B cell (primary cell): ENCODE results near the gene DNAAF1. TPM values are rescaled to one million over a fixed set of nuclear protein-coding genes. Genes with fewer than 3 reads are reported as not detected.
A peak's percentile ranks its signal among the peaks of the same experiment; 100 is the strongest.

Source experiments
- ATAC-seq: fragments of 200-7000 bp; cut with Tn5 transposase; one replicate; pipeline ENCODE4 v1.10.0; 2021; ENCODE audit warnings: low read depth, mild to moderate bottlenecking, moderate number of reproducible peaks, moderate library complexity
- CTCF ChIA-PET: fragments of 350-600 bp; sonication (Branson Sonifier 250); formaldehyde crosslinking; loops from one replicate; lab custom pipeline; 2021; ENCODE audit warnings: antibody characterized with exemption, inconsistent platforms; lab: Charles Lee
- POLR2A ChIA-PET: fragments of 350-600 bp; sonication (Branson Sonifier 250); formaldehyde crosslinking; loops from one replicate; lab custom pipeline; 2021; ENCODE audit warnings: antibody characterized with exemption; lab: Charles Lee
- DNase-seq: peaks from one replicate; pipeline ENCODE4 v3.0.0; 2013
- H2AFZ ChIP-seq: 2 replicates; pipeline ENCODE4 v1.6.1; 2012; ENCODE audit warnings: mild to moderate bottlenecking, low read depth, low read length; ENCODE audit not compliant: insufficient read depth, poor library complexity, severe bottlenecking
- H3K27ac ChIP-seq, 2 donors: 1 replicate in 1 of 2; 2 replicates in 1 of 2; pipeline ENCODE4 v1.5.1; 2012 to 2013; ENCODE audit warnings: low read length in 2 of 2, mild to moderate bottlenecking in 2 of 2, moderate library complexity in 1 of 2
- H3K27me3 ChIP-seq, 4 experiments: fragments of 200-600 bp in 1 of 4; sonication (generic) in 1 of 4; replicated peaks in 1 of 4; 1 replicate in 2 of 4; 2 replicates in 2 of 4; pipeline versions ENCODE4 v1.6.1 to v1.7.0; 2013 to 2016; ENCODE audit warnings: low read length in 3 of 4, mild to moderate bottlenecking in 2 of 4, mixed read lengths in 1 of 4, moderate library complexity in 1 of 4; ENCODE audit not compliant: insufficient read depth in 4 of 4, control insufficient read depth in 3 of 4; ENCODE audit errors: control extremely low read depth in 1 of 4
- H3K36me3 ChIP-seq, 2 experiments: replicated peaks in 1 of 2; 1 replicate in 1 of 2; 2 replicates in 1 of 2; pipeline versions ENCODE4 v1.6.1 to v1.7.1; 2013; ENCODE audit warnings: low read length in 1 of 2; ENCODE audit not compliant: insufficient read depth in 2 of 2, control insufficient read depth in 1 of 2; ENCODE audit errors: control extremely low read depth in 1 of 2, extremely low read depth in 1 of 2
- H3K4me1 ChIP-seq, 2 donors: fragments of 200-600 bp in 1 of 2; sonication (generic) in 1 of 2; 1 replicate in 1 of 2; 2 replicates in 1 of 2; pipeline versions ENCODE4 v1.5.1 to v1.6.1; 2013 to 2017; ENCODE audit warnings: low read length in 2 of 2; ENCODE audit not compliant: control insufficient read depth in 2 of 2, insufficient read depth in 2 of 2
- H3K4me2 ChIP-seq: replicated peaks from 2 replicates; pipeline ENCODE3; 2012; ENCODE audit warnings: mild to moderate bottlenecking, low read depth, low read length; ENCODE audit not compliant: poor library complexity, severe bottlenecking
- H3K4me3 ChIP-seq, 5 experiments: fragments of 200-600 bp in 1 of 5; sonication (generic) in 1 of 5; 1 replicate in 3 of 5; 2 replicates in 2 of 5; pipeline versions ENCODE4 v1.5.1 to v1.7.0; 2011 to 2016; ENCODE audit warnings: low read length in 4 of 5, mild to moderate bottlenecking in 4 of 5, low read depth in 2 of 5, control low read depth in 1 of 5, moderate library complexity in 1 of 5; ENCODE audit not compliant: insufficient read depth in 1 of 5; ENCODE audit errors: control extremely low read depth in 1 of 5, extremely low read depth in 1 of 5
- H3K79me2 ChIP-seq: fragments of 200-600 bp; sonication (generic); one replicate; pipeline ENCODE4 v1.6.0; 2016; ENCODE audit warnings: low read length; ENCODE audit not compliant: control insufficient read depth, insufficient read depth
- H3K9ac ChIP-seq: fragments of 200-600 bp; sonication (generic); 2 replicates; pipeline ENCODE4 v1.6.1; 2017; ENCODE audit warnings: mild to moderate bottlenecking, low read length, moderate library complexity
- H3K9me3 ChIP-seq, 3 donors: one replicate each; pipeline versions ENCODE4 v1.6.1 to v1.7.1; 2013; ENCODE audit warnings: low read length in 2 of 3; ENCODE audit not compliant: control insufficient read depth in 2 of 3, insufficient read depth in 1 of 3; ENCODE audit errors: control extremely low read depth in 1 of 3
- H4K20me1 ChIP-seq: 2 replicates; pipeline ENCODE4 v1.6.0; 2012; ENCODE audit warnings: mild to moderate bottlenecking, low read length; ENCODE audit not compliant: insufficient read depth, control insufficient read depth, poor library complexity, severe bottlenecking
- H3K27ac Mint-ChIP-seq: one replicate; pipeline ENCODE4 v1.8.0; 2021; ENCODE audit warnings: mixed read lengths
- H3K27me3 Mint-ChIP-seq: one replicate; pipeline ENCODE4 v1.8.0; 2021; ENCODE audit warnings: mixed read lengths
- H3K4me1 Mint-ChIP-seq: one replicate; pipeline ENCODE4 v1.8.0; 2021; ENCODE audit warnings: mixed read lengths
- H3K4me3 Mint-ChIP-seq: one replicate; pipeline ENCODE4 v1.8.0; 2021; ENCODE audit warnings: mixed read lengths
- H3K9me3 Mint-ChIP-seq: one replicate; pipeline ENCODE4 v1.8.0; 2022; ENCODE audit warnings: mixed read lengths; ENCODE audit not compliant: insufficient read depth
- CTCF ChIP-seq: fragments of 200-600 bp; IDR thresholded peaks from one replicate; pipeline ENCODE4 v1.8.0; 2022; ENCODE audit warnings: antibody characterized with exemption, mild to moderate bottlenecking
- EZH2 ChIP-seq: IDR thresholded peaks from 2 replicates; pipeline ENCODE4 v1.6.1; 2012; ENCODE audit warnings: borderline replicate concordance, low read depth, mild to moderate bottlenecking, moderate library complexity, low read length; ENCODE audit not compliant: insufficient read depth, poor library complexity, severe bottlenecking
- WGBS: methylation state at CpG from one replicate; pipeline ENCODE4 v1.1.5; 2013; ENCODE audit warnings: missing lambda C conversion rate; ENCODE audit not compliant: insufficient coverage; 5-methylcytosine and 5-hydroxymethylcytosine counted together
- intact Hi-C: fragments of 100-400 bp; cut with micrococcal nuclease; formaldehyde crosslinking; loops from one replicate; pipeline ENCODE4 v1.10.0; 2022
- polyA plus RNA-seq: library from polyadenylated mRNA; depleted of rRNA; stranded (reverse); fragments of >200 nt; gene quantifications from 2 replicates; pipeline ENCODE4 v1.2.3, GENCODE V29; 2012
- total RNA-seq, 2 donors: library from RNA; stranded (reverse); fragments of 120-200 nt in 1 of 2; gene quantifications; 1 replicate in 1 of 2; 2 replicates in 1 of 2; pipeline versions ENCODE4 v1.2.3 to v1.2.4, GENCODE V29; 2013 to 2022

DNAAF1 gene
- total and polyA plus RNA-seq, 2 donors (not counting 1 experiment from before 2014, with no cell fraction given): 0.24 to 0.30 TPM

DNA sequence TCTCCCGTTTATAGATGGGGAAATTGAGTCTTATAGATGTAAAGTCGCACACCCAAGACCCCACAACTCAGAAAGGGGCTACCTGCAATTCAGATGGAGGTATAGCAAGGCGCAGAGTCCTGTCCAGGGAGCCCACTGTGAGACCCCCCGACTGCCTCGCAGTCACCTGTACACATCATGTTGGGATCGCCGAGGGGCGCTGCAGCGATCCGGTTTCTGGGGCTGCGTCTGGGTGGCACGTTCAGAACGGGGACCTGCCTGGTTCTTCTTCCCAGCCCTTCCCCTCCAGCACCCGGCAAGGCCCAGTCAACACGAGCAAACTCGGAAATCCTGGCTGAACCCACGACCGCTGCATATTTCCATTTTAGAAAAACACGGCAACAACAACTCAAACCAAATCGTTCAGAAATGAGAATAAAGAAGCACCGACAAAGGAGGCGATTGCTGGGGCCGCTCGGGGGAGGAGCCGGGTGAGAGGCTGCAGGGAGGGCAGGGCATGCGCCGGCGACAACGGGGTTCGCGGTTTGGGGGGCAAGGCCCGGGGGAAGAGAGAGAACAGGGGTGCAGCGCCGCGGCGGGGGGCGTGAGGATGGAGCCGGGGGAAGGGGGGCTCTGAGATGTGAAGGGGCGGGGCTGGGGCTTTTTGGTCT lies 774 bp upstream of the DNAAF1 start:
- peak overlapping the region; percentile 85 for H3K9ac ChIP-seq
- DNase-seq: peak; percentile 56
- H3K27ac Mint-ChIP-seq: peak overlapping the region; percentile 91
- no peaks in the 10 kb centered on the region for H3K9me3 Mint-ChIP-seq
- peak; percentile 12 for ATAC-seq
- H3K9me3 ChIP-seq: no peaks in the 10 kb centered on the region
- peaks cover 7% of the 10 kb centered on the region for H4K20me1 ChIP-seq
- H3K4me1 ChIP-seq: peaks cover 3 to 14% of the 10 kb centered on the region in 2 donors
- peak overlapping the region; percentile 34 to 86 for H3K27ac ChIP-seq
- H3K27me3 Mint-ChIP-seq: peaks cover 14% of the 10 kb centered on the region
- H3K4me3 Mint-ChIP-seq: peak overlapping the region; percentile 96
- peak overlapping the region; percentile 79 for H3K4me2 ChIP-seq
- H3K79me2 ChIP-seq: peaks cover 49% of the 10 kb centered on the region
- peak overlapping the region; percentile 87 for H2AFZ ChIP-seq
- peaks cover 0 to 2% (median 0%) of the 10 kb centered on the region in 4 experiments for H3K27me3 ChIP-seq
- no peak for TF ChIP-seq CTCF
- no peak for TF ChIP-seq EZH2
- under 1% methylated on average over 15 of the region's 39 CpGs for WGBS
- H3K36me3 ChIP-seq: no peaks in the 10 kb centered on the region
- intact Hi-C loops: loop anchor here (5.0 kb wide), 2 partner anchors 57 to 883 kb away; partner anchors contain the start of gene KIAA0513
- ChIA-PET CTCF (interaction anchor here (1.5 to 2.1 kb wide), 3 partner anchors 11 to 43 kb away, joined by 6 to 8 read pairs (median 7); partner anchors contain the start of genes MBTPS1 and TAF1C), POLR2A (interaction anchor here (0.6 to 1.3 kb wide), 3 partner anchors 26 to 43 kb away, joined by 3 to 5 read pairs (median 3); partner anchors contain the start of genes MBTPS1 and TAF1C)
- peak overlapping the region; percentile 46 to 80 (median 75) for H3K4me3 ChIP-seq
- H3K4me1 Mint-ChIP-seq: peaks cover 14% of the 10 kb centered on the region

DNA sequence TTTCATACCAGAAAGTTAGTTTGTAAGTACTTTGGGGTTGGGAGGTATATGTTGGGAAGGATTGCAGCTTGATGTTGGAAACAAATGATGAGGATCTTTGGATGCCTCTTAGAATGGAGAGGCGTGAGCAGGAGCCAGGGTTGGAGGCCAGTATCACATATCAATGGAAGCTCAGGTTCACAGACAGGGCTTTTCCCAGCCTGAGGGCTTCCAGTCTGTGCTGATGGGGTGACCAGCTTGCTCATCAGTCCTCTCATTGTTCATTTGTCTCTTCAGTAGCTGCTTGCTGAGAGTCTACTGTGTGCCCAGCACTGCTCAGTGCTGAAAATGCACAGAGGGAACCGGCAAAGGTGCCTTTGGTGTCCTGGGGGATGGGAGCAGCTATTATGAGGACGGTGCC lies 5.8 kb downstream of the DNAAF1 start:
- Histone ChIP-seq H3K9ac (no peak overlapping the region), H3K79me2 (no peaks in the 10 kb centered on the region), H4K20me1 (no peaks in the 10 kb centered on the region), H3K4me3 (no peak overlapping the region), H3K36me3 (no peaks in the 10 kb centered on the region), H3K4me1 (no peaks in the 10 kb centered on the region), H3K9me3 (no peaks in the 10 kb centered on the region), H3K27me3 (peaks cover 0 to 6% (median 0%) of the 10 kb centered on the region in 4 experiments), H3K4me2 (no peak overlapping the region), H2AFZ (no peak overlapping the region), H3K27ac (no peak overlapping the region)
- ChIA-PET CTCF (no interaction called here), POLR2A (no interaction called here)
- H3K27me3 Mint-ChIP-seq: peaks cover 43% of the 10 kb centered on the region
- TF ChIP-seq EZH2: no peak
- TF ChIP-seq CTCF: no peak
- ATAC-seq (no peak), DNase-seq (no peak)
- no peaks in the 10 kb centered on the region for H3K4me1 Mint-ChIP-seq
- H3K27ac Mint-ChIP-seq: no peak overlapping the region
- no peak overlapping the region for H3K4me3 Mint-ChIP-seq
- intact Hi-C loops: no loop called here
- H3K9me3 Mint-ChIP-seq: no peaks in the 10 kb centered on the region
- 81% methylated on average over 3 of the region's 3 CpGs for WGBS
